Lower leg skin (tissue), 3 donors: ENCODE measurements around the gene NSMCE1.

ENCODE experiments used
- POLR2A ChIP-seq, 2 donors: fragments of 450-650 bp; IDR thresholded peaks; one replicate each; pipeline ENCODE4 v1.6.1; 2016 to 2017; ENCODE audit warnings: antibody characterized with exemption in 2 of 2, mild to moderate bottlenecking in 1 of 2, moderate library complexity in 1 of 2
- TF ChIP-seq, protein P1 (sequence below), 3 donors: fragments of 450-650 bp; IDR thresholded peaks; one replicate each; pipeline ENCODE4 v1.5.1; 2016; ENCODE audit warnings: antibody characterized with exemption in 3 of 3, mild to moderate bottlenecking in 3 of 3, moderate library complexity in 2 of 3

GRCh38 chr16:27239906-27240655, 28.5 kb downstream of the NSMCE1 start:
- TF ChIP-seq POLR2A (IDR thresholded peaks at IDR 0.05): no peak
- TF ChIP-seq, protein P1, sequence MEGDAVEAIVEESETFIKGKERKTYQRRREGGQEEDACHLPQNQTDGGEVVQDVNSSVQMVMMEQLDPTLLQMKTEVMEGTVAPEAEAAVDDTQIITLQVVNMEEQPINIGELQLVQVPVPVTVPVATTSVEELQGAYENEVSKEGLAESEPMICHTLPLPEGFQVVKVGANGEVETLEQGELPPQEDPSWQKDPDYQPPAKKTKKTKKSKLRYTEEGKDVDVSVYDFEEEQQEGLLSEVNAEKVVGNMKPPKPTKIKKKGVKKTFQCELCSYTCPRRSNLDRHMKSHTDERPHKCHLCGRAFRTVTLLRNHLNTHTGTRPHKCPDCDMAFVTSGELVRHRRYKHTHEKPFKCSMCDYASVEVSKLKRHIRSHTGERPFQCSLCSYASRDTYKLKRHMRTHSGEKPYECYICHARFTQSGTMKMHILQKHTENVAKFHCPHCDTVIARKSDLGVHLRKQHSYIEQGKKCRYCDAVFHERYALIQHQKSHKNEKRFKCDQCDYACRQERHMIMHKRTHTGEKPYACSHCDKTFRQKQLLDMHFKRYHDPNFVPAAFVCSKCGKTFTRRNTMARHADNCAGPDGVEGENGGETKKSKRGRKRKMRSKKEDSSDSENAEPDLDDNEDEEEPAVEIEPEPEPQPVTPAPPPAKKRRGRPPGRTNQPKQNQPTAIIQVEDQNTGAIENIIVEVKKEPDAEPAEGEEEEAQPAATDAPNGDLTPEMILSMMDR (IDR thresholded peaks at IDR 0.05): no peak
